HG03196 (cell line): ENCODE data around the gene RIMBP2.

ENCODE experiments used
- ATAC-seq: cut with Tn5 transposase; IDR thresholded peaks from one replicate; pipeline ENCODE4 v1.9.1; 2021; ENCODE audit not compliant: unreplicated experiment

Gene RIMBP2

GRCh38 chr12:130520784-130521183 lies 195.3 kb downstream of the RIMBP2 start:
- no peak for ATAC-seq

DNA sequence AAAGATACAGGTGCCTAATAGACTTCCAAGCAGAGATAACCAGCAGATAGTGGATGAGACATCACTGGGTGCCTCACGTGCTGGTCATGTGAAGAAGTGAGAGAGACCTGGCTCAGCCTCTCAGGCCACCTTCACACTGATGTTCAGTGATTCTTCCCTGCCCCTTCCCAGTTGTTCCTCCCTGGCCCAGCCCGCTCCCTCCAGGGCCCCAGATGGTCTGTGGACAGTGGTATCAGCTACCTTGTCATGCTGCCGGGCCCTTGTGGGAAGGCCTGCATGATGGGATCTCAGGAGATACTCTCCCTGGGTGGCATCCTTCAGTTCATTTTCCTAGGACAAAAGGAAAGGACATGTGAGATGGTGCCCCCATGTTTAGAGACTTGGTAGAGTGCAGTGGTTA lies 198.5 kb downstream of the RIMBP2 start:
- ATAC-seq, result no peak

DNA sequence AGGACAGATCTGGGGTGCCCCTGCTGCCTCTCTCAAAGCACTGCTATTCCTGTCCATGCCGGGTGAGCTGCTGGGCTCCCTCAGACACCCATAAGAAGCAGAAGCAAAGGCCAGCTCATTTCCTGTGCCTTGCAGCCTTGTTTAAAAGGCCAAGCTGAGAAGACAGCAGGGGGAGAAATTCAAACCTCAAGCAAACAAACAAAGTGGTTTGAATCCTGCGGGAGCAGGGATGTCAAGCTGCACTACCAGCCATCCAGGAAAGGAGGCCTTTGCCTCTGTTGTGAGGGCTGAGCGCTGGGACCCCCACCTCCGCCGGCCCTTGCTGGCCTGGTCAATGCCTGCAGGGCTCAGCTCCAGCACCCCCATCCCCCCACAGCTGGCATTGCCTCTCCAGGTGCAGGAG lies 201.9 kb downstream of the RIMBP2 start:
- ATAC-seq, result no peak

GRCh38 chr12:130513556-130513955 lies 202.5 kb downstream of the RIMBP2 start:
- no peak for ATAC-seq

GRCh38 chr12:130511285-130511684 lies 204.8 kb downstream of the RIMBP2 start:
- no peak for ATAC-seq

DNA sequence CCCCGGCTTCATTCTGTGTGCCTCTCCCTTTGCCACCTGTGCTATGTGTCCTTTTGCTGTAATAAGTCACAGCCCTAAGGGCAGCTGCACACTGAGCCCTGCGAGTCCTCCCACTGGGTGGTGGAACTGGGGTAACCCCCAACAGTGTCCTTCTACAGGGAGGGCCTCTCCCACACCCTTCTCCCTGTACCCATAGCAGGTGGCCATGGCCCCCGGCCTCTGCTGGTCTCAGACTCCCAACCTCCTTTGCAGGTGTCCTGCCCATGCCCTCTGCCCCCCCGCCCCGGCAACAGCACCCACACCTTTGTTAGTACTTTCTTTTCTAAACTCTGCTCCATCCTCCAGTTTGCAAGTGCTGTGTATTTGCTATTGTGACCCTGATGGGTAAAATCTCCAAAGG lies 206.6 kb downstream of the RIMBP2 start:
- ATAC-seq, result no peak

DNA sequence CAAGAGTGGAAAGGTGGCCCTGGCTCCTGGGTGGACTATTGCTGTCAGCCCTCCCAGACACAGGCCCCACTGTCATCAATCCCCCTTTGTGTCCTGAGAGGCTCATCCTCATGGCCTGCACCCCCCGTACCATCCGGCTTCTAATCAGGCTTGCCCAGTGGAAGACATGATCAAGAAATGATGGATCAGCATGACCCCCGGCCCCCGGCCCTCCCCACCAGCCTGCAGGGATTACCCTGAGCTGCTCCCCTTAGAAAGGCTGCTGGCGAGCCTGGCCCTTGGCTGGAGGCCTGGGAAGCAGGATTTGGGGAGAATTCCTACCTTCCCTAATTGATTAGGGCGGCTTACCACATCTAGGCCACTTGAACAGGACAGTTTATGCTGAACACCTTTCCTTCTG lies 207.3 kb downstream of the RIMBP2 start:
- no peak for ATAC-seq

GRCh38 chr12:130508318-130508717 lies 207.8 kb downstream of the RIMBP2 start:
- ATAC-seq, result no peak

DNA sequence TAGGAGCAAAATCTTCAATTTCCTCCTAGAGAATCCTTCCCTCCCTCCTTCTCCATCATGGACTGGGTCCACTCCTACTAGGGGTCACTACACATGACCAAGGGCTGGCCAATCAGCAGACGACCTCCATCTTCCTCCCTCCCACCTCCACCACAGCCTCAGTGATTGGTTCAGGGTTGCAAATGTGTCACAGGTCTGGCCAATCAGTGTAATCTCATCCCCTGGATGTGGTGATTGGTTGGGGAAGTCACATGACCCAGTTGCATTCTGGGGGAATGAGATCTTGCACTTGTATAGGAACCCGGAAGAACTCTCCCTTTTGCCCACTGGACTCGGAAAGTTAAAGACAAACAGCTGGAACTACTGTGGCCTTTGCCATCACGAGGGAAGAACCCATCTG lies 209.3 kb downstream of the RIMBP2 start:
- no peak for ATAC-seq

DNA sequence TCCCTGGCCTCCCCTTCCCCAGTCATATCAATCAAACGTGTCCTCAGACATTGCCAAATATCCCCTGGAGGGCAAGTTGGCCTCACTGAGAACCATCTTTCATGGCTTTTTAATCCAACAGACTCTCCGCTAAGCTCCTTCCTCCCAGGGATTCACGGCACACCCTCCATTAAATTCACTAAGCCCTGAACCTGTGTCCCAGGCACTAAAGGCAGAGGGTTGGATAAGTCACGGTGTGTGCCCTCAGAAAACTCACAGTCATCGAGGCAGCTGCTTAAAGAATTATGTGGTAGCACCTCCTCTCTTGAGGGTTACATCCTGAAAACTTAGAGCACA lies 211.3 kb downstream of the RIMBP2 start:
- no peak for ATAC-seq

DNA sequence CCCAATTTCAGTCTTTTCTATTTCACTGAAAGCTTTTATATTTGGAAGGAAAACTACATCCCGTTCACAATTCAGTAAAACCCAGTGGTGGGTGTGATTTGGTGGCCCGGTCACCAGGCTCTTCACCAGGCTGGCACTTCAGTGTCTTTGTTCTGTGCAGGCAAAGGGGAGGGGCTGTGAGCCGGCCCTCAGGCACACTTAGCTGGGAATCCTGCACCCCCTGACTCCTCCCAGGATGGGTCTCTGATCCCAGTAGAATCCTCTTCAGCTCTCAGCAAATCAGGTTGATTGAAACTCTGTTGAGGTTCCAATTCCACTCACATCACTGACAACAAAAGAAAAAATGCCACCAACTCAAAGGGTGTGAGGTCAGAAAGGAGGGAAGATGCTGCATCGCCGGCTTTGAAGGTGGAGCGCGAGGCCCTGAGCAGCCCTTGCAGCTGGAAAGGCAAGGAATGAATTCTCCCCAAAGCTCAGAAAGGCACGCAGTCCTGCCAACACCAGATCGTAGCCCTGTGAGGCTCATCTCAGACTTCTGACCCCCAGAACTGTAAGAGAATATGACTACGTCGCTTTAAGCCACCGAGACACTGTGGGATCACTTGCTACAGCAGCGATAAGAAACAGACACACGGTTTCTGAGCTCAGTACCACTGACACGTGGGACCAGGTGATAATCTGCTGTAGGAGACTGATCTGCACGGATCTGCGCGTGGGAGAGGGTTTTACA lies 211.8 kb downstream of the RIMBP2 start:
- ATAC-seq, result no peak

DNA sequence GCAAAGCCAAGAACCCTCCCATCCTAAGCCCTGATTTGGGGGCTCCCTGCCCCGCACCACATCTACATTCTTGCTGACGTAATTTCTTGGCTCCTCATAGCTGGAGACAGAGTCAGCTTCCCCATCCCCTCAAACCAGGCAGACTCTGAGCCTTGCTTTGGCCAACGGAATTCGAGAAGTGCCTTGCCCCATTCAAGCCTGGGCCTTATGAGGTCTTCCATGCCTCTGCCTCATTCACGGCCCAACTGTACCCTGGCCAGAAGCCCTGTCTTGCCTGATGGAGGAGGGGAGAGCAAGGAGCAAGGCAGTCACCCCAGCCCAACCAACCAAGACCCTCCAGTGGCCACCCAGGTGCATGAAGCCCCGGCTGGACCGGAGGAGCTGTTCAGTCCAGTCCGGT lies 214.3 kb downstream of the RIMBP2 start:
- ATAC-seq, result no peak

GRCh38 chr12:130500835-130501330 lies 215.2 kb downstream of the RIMBP2 start:
- no peak for ATAC-seq

DNA sequence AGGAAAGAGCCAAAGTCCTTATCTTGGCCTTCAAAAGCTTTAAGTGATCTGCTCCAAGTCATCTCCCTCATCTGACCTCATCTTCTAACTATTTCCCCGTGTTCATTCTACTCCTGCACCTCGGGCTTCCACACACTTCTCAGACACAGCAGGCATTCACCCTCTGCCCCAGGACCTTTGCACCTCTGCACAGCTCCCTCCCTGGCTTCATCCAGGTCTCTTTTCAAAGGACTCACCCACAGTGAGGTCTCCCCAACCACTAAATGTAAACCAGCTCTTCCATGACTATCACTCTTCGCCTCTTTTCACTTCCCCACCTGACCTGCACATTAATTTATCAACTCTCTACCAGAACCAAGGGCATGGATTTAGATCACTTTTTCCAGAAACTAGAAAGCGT lies 216.6 kb downstream of the RIMBP2 start:
- no peak for ATAC-seq

DNA sequence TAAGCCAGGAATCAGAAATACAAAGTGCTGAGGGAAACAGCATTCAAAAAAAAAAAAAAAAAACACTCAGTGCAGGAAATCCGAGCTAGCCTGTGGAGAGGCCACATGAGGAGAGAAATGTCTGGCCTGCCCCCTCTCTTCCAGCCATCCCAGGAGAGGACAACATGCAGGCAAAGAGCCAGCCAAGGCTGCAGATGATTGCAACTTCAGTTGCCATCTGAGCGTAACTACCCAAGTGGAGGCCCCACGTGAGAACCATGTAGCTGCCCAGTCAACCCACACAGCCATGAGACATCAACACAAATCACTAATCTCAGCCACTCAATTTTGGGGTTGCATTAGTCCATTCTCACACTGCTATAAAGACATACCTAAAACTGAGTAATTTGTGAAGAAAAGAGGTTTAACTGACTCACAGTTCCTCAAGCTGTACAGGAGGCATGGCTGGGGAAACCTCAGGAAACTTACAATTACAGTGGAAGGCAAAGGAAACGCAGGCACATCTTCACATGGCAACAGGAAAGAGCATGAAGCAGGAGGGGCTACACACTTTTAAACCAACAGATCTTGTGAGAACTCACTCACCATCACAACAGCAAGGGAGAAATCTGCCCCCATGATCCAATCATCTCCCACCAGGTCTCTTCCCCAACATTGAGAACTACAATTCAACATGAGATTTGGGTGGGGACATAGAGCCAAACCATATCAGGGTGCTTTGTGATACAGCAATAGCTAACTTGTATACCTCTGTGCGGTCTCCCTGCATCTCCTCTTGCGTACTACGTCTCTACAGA lies 217.3 kb downstream of the RIMBP2 start:
- no peak for ATAC-seq

DNA sequence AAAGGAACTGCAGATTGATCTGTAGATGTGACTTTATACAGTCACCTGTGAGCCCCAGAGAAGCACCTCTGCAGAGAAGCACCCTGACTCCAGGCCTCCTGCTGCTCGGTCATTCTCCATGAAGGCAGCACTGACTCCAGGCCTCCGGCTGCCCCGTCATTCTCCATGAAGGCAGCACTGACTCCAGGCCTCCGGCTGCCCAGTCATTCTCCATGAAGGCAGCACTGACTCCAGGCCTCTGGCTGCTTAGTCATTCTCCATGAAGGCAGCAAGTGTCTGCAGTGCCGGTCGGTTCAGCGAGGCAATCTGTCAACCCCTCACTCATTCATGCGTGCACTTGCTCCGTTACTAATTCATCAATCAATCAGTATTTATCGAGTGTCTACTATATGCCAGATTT lies 218.1 kb downstream of the RIMBP2 start:
- ATAC-seq, result no peak

DNA sequence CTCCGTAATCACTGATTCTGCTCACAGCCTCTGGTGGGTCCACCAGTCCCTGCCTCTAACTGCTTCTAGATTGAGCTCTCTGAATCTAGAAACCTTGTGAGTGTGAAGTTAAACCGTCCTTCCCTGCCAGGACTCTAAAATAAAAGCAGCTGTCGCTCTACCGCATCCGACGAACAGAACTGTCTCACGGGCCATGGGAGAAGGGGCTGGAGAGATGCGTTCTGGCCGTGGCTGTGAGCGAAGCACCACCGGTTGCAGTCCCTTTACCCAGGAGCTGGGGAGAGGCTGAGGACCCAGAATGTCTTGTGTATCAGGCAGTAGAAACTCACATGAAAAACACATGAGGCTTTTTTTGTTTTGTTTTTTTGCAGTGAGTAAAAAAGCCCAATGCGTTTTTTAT lies 218.8 kb downstream of the RIMBP2 start:
- ATAC-seq, result no peak

- no peak for ATAC-seq
Observed at GRCh38 chr12:130496516-130497120, 219.5 kb downstream of the RIMBP2 start.

GRCh38 chr12:130495156-130495555 lies 220.9 kb downstream of the RIMBP2 start:
- ATAC-seq, result no peak

DNA sequence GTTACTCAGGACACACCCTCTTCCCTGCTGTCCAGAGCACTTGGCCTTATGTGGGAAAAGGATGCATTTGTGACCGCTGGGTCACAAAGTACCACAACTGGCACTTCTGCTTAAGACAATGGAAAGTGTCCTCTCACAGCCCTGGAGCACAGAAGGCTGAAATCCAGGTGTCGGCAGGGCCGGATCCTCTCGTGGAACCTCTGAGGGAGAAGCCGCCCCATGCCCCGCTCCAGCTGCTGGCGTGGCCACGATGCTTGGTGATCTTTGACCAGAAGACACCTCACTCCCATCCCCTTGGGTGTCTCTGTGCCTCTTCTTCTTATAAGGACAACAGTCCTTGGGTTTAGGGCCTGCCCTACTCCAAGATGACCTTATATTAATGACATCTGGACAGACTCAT lies 221.4 kb downstream of the RIMBP2 start:
- no peak for ATAC-seq

- ATAC-seq, result no peak
Observed at GRCh38 chr12:130493951-130494350, 222.1 kb downstream of the RIMBP2 start.
